NK-92 (cell line): Measurements from ENCODE around the gene HTR6.
"Not testable (repeated sequence)": the region's sequence is repeated elsewhere in the genome, so short reads cannot be mapped to it uniquely, and the experiment has no call there.

Experiments used
- DNase-seq: peaks from one replicate; lab custom pipeline; 2025; ENCODE audit not compliant: unreplicated experiment; lab: John Stamatoyannopoulos, UW

The HTR6 gene

GRCh38 chr1:19664453-19665185 lies at the start of gene HTR6:
HTR6 (plus strand) TSS chr1:19664875; CDS start chr1:19665754, 879 bp downstream.
- no peak for DNase-seq

DNA sequence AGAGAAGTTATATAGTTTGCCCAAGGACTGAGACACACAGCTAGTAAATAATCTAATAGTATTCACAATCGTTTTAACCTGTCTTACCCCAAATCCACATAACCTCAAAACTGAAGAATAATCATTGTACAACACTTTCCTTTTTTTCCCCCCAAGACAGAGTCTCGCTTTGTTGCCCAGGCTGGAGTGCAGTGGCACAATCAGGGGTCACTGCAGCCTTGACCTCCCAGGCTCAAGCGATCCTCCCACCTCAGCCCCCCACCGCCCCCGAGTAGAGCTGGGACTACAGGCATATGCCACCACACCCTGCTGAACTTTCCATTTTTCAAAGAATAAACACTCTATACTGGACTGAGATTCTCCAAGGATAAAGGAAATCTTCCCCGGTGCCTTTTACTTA lies 49.2 kb upstream of the HTR6 start:
- DNase-seq = no peak

GRCh38 chr1:19616489-19616888 lies 48.2 kb upstream of the HTR6 start:
- no peak for DNase-seq

DNA sequence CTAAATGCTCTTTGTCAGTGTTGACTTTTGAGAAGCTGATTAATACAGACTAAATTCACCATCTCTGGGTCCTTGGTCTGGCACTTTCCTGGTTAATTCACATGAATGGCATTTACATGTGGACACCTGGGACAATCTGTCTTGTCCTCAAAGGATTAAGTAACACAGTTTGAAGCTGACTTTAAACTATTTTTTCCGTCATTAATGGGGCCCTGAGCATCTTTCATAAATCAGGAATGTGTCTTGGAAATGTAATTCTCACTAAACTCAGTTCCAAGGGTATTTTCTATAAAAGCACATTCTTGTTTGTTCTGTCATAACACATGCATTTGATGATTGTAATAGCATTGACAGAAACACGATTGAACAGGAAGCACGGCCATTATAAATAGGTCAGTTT lies 47.3 kb upstream of the HTR6 start:
- DNase-seq = no peak

DNA sequence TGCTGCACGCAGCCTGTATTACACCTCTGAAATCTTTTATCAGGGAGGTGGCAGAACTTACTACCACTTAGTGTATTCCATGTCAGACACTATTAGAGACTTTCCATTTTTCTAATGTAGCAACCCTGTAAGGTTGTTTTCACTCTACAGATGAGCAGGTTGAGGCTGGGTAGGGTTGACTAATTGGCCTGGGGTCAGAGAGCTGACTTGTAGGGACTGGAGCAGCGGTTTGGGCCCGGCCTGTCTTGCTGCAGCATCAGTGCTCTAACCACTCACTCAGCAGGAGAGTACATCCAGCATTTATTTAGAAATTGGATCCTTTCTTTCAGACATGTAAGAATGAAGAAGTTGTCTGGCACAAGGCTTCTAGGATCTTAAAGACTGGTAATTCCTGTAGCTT lies 46.2 kb upstream of the HTR6 start:
- no peak for DNase-seq

DNA sequence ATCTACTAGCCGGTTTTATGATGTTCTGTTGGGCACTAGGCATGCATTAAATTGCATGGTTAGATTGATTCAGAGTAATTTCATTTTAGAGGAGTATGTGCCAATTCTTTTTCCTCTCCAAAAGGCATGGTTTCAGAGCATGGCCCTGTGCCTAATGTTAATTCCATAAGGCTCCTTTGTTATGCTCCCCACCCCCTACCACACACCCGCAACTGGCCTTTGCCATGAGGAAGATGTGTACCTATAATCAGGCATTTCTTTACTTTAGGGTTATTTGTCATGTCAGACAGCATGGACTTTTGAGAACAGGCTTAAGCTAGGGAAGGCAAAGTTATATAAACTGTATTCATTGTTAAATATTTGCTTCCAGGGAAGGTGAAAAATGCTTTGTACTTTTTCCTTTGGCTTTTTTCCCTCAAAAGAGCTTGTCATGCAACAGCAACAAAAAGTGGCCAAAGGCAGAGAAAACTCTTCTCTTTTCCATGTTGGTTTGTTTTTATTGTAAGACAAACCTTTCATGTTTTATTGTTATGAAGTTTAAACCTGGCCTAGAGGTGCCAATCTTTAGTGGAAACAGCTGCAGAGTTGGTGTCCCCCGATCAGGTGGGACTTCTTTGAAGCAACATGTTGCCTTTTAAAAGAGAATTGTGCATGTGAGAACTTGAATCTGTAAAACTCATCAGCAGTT lies 44.8 kb upstream of the HTR6 start:
- DNase-seq = no peak

DNA sequence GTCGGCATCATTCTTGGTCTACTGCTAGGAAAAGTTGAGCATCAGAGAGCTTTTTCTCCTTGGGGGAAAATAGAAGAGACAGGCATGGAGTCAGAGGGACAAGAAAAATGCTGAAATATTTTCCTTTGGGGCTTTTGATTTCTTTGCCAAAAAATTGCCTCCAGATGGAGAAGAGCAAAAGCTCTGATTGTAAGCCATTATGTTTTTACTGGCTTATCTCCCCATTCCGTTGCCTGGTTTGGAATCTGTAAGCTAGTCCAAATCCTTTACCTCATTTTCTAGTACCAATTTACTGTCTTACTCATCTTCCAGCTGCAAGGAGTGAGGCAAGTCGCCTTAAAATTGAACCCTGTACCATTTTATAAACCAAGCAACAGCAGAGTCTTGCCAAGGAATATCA lies 43.9 kb upstream of the HTR6 start:
- no peak for DNase-seq

DNA sequence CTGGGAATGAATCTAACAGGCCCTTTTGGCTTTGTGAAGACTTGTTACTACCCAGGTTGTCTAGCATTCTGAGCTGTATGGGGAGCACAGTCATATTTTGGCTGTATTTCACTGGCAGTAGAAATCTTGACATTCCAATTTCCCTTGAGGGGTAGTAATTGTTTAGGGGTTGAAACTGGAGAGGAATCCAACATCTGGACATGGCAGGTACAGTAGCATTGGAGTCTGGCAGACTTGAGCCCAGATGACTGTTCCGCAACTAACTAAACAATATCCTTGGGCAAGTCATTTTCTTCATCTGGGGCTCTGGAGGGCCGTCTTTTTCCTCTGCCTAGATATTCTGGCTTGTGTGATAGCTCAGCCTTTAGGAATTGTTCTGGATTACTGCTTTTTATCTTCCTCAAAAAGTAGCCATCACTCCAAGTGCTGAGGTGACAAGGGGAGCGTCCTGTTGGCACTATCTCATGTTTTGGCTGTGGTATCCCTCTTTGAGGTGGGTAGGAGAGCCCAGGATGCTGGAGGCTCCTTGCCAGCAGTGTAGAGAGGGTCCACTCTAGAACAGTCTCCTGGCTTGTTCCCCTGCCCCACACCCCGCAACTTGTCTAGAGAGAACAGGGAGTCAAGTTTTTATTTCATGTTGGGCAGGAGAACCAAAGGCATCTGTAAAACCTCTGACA lies 43.3 kb upstream of the HTR6 start:
- no peak for DNase-seq

- DNase-seq = no peak
These were observed 42.5 kb upstream of the HTR6 start for GRCh38 chr1:19622204-19622603.

DNA sequence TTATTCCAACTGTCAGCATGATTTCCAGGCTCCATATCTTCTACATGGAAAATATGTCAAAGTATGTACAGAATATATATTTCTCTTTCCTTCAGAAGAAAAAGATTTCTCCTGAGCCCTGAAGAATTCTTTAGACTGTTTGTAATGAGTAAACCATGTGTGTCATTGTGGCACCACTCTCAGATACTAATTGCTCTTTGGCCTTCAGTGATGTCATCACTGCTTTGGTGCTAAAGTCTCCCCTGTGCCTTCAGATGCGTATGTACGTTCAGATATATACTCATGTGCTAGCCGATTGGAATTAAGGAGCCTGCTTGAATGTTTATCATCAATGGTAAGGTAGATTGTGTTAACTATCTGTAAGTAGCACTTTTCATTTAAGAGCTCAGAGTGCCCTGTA lies 41.2 kb upstream of the HTR6 start:
- DNase-seq = no peak

DNA sequence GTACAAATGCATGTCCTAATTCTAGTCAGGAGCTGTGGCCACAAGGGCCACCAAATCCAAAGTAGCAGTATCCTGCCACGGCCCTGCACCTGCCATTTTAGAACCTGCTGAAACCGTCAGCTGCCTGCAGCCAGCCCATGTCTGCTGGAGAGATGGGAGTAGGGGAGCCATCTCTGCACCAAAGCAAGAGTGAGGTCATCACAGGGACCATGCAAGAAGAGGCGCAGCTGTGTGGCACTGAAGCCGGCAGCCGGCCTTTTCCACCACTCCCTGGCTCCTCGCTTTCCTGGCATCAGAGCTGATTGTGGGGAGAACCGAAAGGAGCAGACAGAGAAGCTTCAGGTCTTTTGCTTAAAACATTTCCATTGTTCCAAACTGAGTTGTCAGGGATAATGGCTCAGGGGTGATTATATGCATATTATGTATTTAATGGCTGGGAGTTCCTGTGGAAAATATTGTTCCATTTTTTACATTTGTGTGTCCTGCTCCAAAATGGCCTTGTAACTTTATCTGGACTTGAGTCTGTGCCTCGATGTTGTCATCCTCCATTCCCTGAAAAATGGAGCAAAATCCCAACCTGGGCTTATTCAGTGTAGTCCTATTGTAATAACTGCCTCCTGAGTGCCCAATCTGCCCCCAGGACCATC lies 39.3 kb upstream of the HTR6 start:
- DNase-seq = no peak

DNA sequence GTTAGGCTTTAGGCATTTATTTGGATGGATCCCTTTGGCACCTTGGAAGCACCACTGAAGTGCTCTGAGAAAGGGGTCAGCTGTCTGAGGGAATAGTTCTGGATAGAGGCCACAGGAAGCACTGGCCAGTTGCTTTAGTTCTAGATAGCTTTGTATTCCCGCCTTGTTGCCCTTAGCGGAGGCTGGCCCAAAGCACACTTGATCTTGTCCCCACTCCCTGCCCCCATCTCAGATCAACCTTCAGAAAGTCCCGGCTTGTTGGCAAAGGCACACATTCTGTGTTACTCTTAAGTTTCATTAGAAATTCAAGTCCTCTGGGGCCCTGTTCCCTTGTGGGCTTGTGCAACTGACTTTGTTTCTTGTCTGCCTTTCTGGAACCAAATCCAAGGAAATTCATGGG lies 35.8 kb upstream of the HTR6 start:
- DNase-seq = no peak

DNA sequence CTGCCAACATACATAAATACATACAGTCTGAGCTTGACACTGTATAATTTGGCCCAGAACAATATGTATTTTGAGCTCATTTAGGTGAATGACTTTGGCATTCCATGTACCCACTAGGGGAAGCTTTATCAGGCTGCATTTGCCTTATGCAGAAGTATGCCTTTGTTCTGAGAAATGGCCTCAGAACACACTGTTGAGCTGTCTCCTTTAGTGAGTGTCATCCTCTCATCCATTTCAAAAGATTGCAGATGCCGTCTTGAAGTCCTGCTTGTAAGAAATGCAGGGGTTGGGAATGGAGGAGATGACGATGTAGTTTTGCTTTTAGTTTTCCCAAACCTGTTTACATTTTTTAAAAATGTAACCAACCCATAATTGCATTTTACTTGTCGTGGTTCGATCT lies 35.3 kb upstream of the HTR6 start:
- no peak for DNase-seq

- DNase-seq = not testable (repeated sequence)
These were observed 34.5 kb upstream of the HTR6 start for GRCh38 chr1:19630192-19630591.

GRCh38 chr1:19630720-19631395 lies 33.8 kb upstream of the HTR6 start:
- DNase-seq = no peak

- no peak for DNase-seq
These were observed 32.5 kb upstream of the HTR6 start for GRCh38 chr1:19632211-19632610.

GRCh38 chr1:19633106-19633505 lies 31.6 kb upstream of the HTR6 start:
- no peak for DNase-seq

DNA sequence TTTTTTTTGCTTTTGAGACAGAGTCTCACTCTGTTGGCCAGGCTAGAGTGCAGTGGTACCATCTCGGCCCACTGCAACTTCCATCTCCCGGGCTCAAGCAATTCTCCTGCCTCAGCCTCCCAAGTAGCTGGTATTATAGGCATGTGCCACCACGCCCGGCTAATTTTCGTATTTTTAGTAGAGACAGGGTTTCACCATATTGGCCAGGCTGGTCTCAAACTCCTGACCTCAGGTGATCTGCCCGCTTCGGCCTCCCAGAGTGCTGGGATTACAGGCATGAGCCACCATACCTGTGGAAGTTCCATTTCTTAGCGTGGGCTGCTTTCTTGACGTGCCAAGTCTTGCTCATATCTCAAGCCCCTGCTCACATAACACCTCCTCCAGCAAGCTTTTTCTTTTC lies 29.6 kb upstream of the HTR6 start:
- DNase-seq = not testable (repeated sequence)

GRCh38 chr1:19635646-19636045 lies 29.0 kb upstream of the HTR6 start:
- DNase-seq = no peak

DNA sequence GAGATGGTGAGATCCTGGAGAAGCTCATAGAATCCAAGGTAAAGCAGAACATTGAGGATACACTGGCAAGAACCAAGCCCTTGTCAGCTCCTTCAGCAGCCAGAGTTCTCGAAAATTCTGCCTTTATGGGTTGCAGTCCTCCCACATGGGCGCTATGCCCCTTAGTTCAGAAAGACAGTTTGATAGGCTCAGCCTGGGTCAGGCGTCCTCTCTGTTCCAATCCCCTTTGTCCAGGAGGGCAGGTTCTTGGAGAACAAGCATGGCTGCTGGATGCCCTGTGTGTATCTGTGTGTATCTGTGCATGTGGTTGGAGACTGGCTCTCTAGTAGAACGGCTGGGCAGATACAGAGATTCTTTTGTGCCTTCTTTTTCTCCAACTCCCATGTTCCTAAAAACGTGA lies 28.6 kb upstream of the HTR6 start:
- no peak for DNase-seq

- not testable (repeated sequence) for DNase-seq
These were observed 27.9 kb upstream of the HTR6 start for GRCh38 chr1:19636749-19637148.
